Liver (tissue), 9 donors: ENCODE measurements around the gene TEX19. TPM values are rescaled to one million over a fixed set of nuclear protein-coding genes. Genes with fewer than 3 reads are reported as not detected.

Experiments
- DNase-seq: peaks from one replicate; pipeline ENCODE4 v3.0.0-alpha.2; 2017; ENCODE audit warnings: low spot score
- H3K27ac ChIP-seq, 2 donors: one replicate each; pipeline ENCODE4 v1.7.0; 2013; ENCODE audit warnings: inconsistent platforms in 2 of 2, low read length in 2 of 2, control low read depth in 1 of 2, low read depth in 1 of 2, mild to moderate bottlenecking in 1 of 2
- H3K27me3 ChIP-seq, 4 donors: one replicate each; pipeline versions ENCODE4 v1.6.1 to v1.7.0; 2013; ENCODE audit warnings: low read length in 3 of 4, inconsistent platforms in 1 of 4, mild to moderate bottlenecking in 1 of 4, moderate library complexity in 1 of 4; ENCODE audit not compliant: control insufficient read depth in 4 of 4, insufficient read depth in 4 of 4
- H3K36me3 ChIP-seq, 4 donors: one replicate each; pipeline versions ENCODE4 v1.6.1 to v1.7.0; 2013; ENCODE audit warnings: low read length in 3 of 4, mild to moderate bottlenecking in 3 of 4, low read depth in 1 of 4, moderate library complexity in 1 of 4; ENCODE audit not compliant: control insufficient read depth in 4 of 4, insufficient read depth in 3 of 4
- H3K4me1 ChIP-seq, 4 donors: one replicate each; pipeline versions ENCODE4 v1.6.1 to v1.7.0; 2013; ENCODE audit warnings: low read length in 3 of 4, mild to moderate bottlenecking in 3 of 4, moderate library complexity in 1 of 4; ENCODE audit not compliant: control insufficient read depth in 4 of 4, insufficient read depth in 4 of 4
- H3K4me3 ChIP-seq, 3 donors: one replicate each; pipeline versions ENCODE4 v1.6.1 to v1.7.0; 2013; ENCODE audit warnings: low read length in 3 of 3, control low read depth in 1 of 3, low read depth in 1 of 3, mild to moderate bottlenecking in 1 of 3
- H3K9ac ChIP-seq, 2 donors: one replicate each; pipeline ENCODE4 v1.7.0; 2013; ENCODE audit warnings: low read length in 2 of 2, mild to moderate bottlenecking in 2 of 2, moderate library complexity in 2 of 2, control low read depth in 1 of 2, low read depth in 1 of 2
- H3K9me3 ChIP-seq, 4 donors: one replicate each; pipeline versions ENCODE4 v1.6.1 to v1.7.0; 2013; ENCODE audit warnings: low read length in 3 of 4; ENCODE audit not compliant: control insufficient read depth in 4 of 4
- EGR1 ChIP-seq, 2 donors: IDR thresholded peaks; 2 replicates each; pipeline ENCODE4 v1.6.1; 2016 to 2018; ENCODE audit warnings: antibody characterized with exemption in 2 of 2, low read depth in 2 of 2
- FOXA1 ChIP-seq: IDR thresholded peaks from 2 replicates; pipeline ENCODE4 v1.6.1; 2016; ENCODE audit warnings: antibody characterized with exemption
- FOXA2 ChIP-seq: IDR thresholded peaks from 2 replicates; pipeline ENCODE4 v1.6.1; 2016; ENCODE audit warnings: antibody characterized with exemption
- GABPA ChIP-seq, 2 donors: IDR thresholded peaks in 1 of 2; conservative IDR thresholded peaks in 1 of 2; 2 replicates each; pipeline ENCODE4 v1.6.1; 2016; ENCODE audit warnings: antibody characterized with exemption in 2 of 2, mild to moderate bottlenecking in 1 of 2, moderate library complexity in 1 of 2
- HNF4A ChIP-seq, 2 donors: conservative IDR thresholded peaks; 2 replicates each; pipeline ENCODE4 v1.6.1; 2016; ENCODE audit warnings: antibody characterized with exemption in 2 of 2, mild to moderate bottlenecking in 2 of 2
- HNF4G ChIP-seq: IDR thresholded peaks from 2 replicates; pipeline ENCODE4 v1.6.1; 2016; ENCODE audit warnings: antibody characterized with exemption
- JUND ChIP-seq, 2 donors: IDR thresholded peaks; 2 replicates each; pipeline ENCODE4 v1.6.1; 2016; ENCODE audit warnings: antibody characterized with exemption in 2 of 2
- MAX ChIP-seq: IDR thresholded peaks from 2 replicates; pipeline ENCODE4 v1.6.1; 2016; ENCODE audit warnings: antibody characterized with exemption
- NR2F2 ChIP-seq: IDR thresholded peaks from 2 replicates; pipeline ENCODE4 v1.6.1; 2016; ENCODE audit warnings: antibody characterized with exemption
- RAD21 ChIP-seq, 2 donors: IDR thresholded peaks; 2 replicates each; pipeline ENCODE4 v1.6.1; 2016; ENCODE audit warnings: antibody characterized with exemption in 2 of 2, mild to moderate bottlenecking in 2 of 2
- RXRA ChIP-seq, 2 donors: IDR thresholded peaks; 2 replicates each; pipeline ENCODE4 v1.6.1; 2017 to 2018; ENCODE audit warnings: antibody characterized with exemption in 2 of 2, mild to moderate bottlenecking in 1 of 2
- SP1 ChIP-seq: IDR thresholded peaks from 2 replicates; pipeline ENCODE4 v1.6.1; 2018; ENCODE audit warnings: antibody characterized with exemption, mild to moderate bottlenecking
- TAF1 ChIP-seq: conservative IDR thresholded peaks from 2 replicates; pipeline ENCODE4 v1.6.1; 2016; ENCODE audit warnings: antibody characterized with exemption, mild to moderate bottlenecking
- YY1 ChIP-seq: IDR thresholded peaks from 2 replicates; pipeline ENCODE4 v1.6.1; 2016; ENCODE audit warnings: antibody characterized with exemption, mild to moderate bottlenecking
- WGBS: extraction: QIAGEN DNeasy Blood & Tissue Kit; methylation state at CpG from one replicate; pipeline ENCODE4 v1.1.7; 2013; 5-methylcytosine and 5-hydroxymethylcytosine counted together
- polyA plus RNA-seq, 2 donors: library from polyadenylated mRNA; stranded (reverse) in 1 of 2; unstranded in 1 of 2; fragments of 200-250 nt in 1 of 2; fragments of >200 nt in 1 of 2; fragmentation: Nextera tagmentation in 1 of 2; extraction: Ambion mirVana in 1 of 2; gene quantifications; one replicate each; pipeline versions ENCODE4 v1.2.1 to v1.2.3, GENCODE V29; 2013 to 2015
- total RNA-seq, 2 donors: library from RNA; depleted of rRNA; stranded (reverse); fragments of >200 nt; gene quantifications; one replicate each; pipeline ENCODE4 v1.2.3, GENCODE V29; 2014
- TF ChIP-seq, protein P1 (sequence below): fragments of 150-350 bp; IDR thresholded peaks from 2 replicates; pipeline ENCODE4 v1.5.1; 2017; ENCODE audit warnings: improper control_type of control experiment, low read depth, low read length; ENCODE audit not compliant: missing input control
- TF ChIP-seq, protein P2 (sequence below): IDR thresholded peaks from 2 replicates; pipeline ENCODE4 v1.6.1; 2016; ENCODE audit warnings: antibody characterized with exemption, mild to moderate bottlenecking
- TF ChIP-seq, protein P3 (sequence below): IDR thresholded peaks from 2 replicates; pipeline ENCODE4 v1.6.1; 2016; ENCODE audit warnings: antibody characterized with exemption
- TF ChIP-seq, protein P4 (sequence below): IDR thresholded peaks from 2 replicates; pipeline ENCODE4 v1.6.1; 2016; ENCODE audit warnings: antibody characterized with exemption
- donor health status: healthy.
- donor health status: healthy.
- donor health status: healthy.
- donor health status: healthy.
- donor health status: healthy.

Gene TEX19
- total and polyA plus RNA-seq, 4 donors, result 0.14 TPM; not detected in 3

- no peak for DNase-seq
- H3K27ac ChIP-seq, result no peak overlapping the region
- no peak overlapping the region for H3K4me3 ChIP-seq
- TF ChIP-seq RXRA (IDR thresholded peaks at IDR 0.05) (no peak), FOXA2 (no peak), YY1 (no peak), SP1 (no peak), RAD21 (IDR thresholded peaks at IDR 0.05) (no peak), JUND (IDR thresholded peaks at IDR 0.05) (no peak), GABPA (IDR thresholded peaks at IDR 0.05 in 1 of 2, conservative IDR thresholded peaks at IDR 0.05 in 1 of 2) (no peak), EGR1 (IDR thresholded peaks at IDR 0.05; ENCODE audit: low read depth in 2 of 2) (no peak), TAF1 (no peak), NR2F2 (no peak), MAX (no peak), HNF4A (conservative IDR thresholded peaks at IDR 0.05) (no peak), FOXA1 (no peak), HNF4G (no peak)
- TF ChIP-seq, protein P1, sequence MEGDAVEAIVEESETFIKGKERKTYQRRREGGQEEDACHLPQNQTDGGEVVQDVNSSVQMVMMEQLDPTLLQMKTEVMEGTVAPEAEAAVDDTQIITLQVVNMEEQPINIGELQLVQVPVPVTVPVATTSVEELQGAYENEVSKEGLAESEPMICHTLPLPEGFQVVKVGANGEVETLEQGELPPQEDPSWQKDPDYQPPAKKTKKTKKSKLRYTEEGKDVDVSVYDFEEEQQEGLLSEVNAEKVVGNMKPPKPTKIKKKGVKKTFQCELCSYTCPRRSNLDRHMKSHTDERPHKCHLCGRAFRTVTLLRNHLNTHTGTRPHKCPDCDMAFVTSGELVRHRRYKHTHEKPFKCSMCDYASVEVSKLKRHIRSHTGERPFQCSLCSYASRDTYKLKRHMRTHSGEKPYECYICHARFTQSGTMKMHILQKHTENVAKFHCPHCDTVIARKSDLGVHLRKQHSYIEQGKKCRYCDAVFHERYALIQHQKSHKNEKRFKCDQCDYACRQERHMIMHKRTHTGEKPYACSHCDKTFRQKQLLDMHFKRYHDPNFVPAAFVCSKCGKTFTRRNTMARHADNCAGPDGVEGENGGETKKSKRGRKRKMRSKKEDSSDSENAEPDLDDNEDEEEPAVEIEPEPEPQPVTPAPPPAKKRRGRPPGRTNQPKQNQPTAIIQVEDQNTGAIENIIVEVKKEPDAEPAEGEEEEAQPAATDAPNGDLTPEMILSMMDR, result no peak
- TF ChIP-seq, protein P2, sequence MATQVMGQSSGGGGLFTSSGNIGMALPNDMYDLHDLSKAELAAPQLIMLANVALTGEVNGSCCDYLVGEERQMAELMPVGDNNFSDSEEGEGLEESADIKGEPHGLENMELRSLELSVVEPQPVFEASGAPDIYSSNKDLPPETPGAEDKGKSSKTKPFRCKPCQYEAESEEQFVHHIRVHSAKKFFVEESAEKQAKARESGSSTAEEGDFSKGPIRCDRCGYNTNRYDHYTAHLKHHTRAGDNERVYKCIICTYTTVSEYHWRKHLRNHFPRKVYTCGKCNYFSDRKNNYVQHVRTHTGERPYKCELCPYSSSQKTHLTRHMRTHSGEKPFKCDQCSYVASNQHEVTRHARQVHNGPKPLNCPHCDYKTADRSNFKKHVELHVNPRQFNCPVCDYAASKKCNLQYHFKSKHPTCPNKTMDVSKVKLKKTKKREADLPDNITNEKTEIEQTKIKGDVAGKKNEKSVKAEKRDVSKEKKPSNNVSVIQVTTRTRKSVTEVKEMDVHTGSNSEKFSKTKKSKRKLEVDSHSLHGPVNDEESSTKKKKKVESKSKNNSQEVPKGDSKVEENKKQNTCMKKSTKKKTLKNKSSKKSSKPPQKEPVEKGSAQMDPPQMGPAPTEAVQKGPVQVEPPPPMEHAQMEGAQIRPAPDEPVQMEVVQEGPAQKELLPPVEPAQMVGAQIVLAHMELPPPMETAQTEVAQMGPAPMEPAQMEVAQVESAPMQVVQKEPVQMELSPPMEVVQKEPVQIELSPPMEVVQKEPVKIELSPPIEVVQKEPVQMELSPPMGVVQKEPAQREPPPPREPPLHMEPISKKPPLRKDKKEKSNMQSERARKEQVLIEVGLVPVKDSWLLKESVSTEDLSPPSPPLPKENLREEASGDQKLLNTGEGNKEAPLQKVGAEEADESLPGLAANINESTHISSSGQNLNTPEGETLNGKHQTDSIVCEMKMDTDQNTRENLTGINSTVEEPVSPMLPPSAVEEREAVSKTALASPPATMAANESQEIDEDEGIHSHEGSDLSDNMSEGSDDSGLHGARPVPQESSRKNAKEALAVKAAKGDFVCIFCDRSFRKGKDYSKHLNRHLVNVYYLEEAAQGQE, result no peak
- TF ChIP-seq, protein P3, sequence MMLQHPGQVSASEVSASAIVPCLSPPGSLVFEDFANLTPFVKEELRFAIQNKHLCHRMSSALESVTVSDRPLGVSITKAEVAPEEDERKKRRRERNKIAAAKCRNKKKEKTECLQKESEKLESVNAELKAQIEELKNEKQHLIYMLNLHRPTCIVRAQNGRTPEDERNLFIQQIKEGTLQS, result no peak
- TF ChIP-seq, protein P4, sequence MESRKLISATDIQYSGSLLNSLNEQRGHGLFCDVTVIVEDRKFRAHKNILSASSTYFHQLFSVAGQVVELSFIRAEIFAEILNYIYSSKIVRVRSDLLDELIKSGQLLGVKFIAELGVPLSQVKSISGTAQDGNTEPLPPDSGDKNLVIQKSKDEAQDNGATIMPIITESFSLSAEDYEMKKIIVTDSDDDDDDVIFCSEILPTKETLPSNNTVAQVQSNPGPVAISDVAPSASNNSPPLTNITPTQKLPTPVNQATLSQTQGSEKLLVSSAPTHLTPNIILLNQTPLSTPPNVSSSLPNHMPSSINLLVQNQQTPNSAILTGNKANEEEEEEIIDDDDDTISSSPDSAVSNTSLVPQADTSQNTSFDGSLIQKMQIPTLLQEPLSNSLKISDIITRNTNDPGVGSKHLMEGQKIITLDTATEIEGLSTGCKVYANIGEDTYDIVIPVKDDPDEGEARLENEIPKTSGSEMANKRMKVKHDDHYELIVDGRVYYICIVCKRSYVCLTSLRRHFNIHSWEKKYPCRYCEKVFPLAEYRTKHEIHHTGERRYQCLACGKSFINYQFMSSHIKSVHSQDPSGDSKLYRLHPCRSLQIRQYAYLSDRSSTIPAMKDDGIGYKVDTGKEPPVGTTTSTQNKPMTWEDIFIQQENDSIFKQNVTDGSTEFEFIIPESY, result no peak
- H3K9me3 ChIP-seq, result no peaks in the 10 kb centered on the region
- peaks cover 5 to 16% (median 10%) of the 10 kb centered on the region in 4 donors for H3K4me1 ChIP-seq
- 84% methylated on average over 7 of the region's 7 CpGs for WGBS
- no peak overlapping the region for H3K9ac ChIP-seq
- H3K36me3 ChIP-seq, result no peaks in the 10 kb centered on the region
- H3K27me3 ChIP-seq, result peaks cover 0 to 4% (median 1%) of the 10 kb centered on the region in 4 donors
Measured at GRCh38 chr17:82366749-82367148, 7.7 kb downstream of the TEX19 start.
